Measurements from ENCODE around the gene CD300LD. TPM values are rescaled to one million over a fixed set of nuclear protein-coding genes. Genes with fewer than 3 reads are reported as not detected.
A peak's percentile ranks its signal among the peaks of the same experiment; 100 is the strongest.

CD300LD gene
- total RNA-seq, 1 donor from 2014 or later = not detected

DNA sequence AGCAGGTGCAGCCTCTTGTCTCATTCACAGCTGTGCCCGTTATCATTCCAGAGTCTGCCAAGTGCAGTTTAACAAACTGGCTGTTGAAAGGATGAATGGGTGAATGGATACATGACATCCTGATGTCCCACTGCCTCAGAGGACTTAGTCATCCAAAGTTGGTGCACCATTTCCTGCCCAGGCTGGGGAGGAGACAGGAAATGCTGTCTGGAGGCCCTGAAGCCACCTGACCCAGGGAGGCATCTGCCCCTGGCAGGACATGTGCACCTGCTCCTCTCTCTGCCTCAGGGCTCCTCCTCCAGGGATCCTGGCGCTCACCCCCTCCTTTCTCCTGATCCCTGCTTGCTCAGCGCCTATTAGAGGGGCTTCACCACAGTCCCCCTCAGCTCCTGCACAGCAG is 44.3 kb downstream of the CD300LD start:
- H3K9me3 Mint-ChIP-seq (ENCODE audit: unreplicated experiment) = peaks cover 4% of the 10 kb centered on the region
- peaks cover 21% of the 10 kb centered on the region for H3K27me3 Mint-ChIP-seq (ENCODE audit: unreplicated experiment)
- H3K27ac Mint-ChIP-seq (ENCODE audit: unreplicated experiment) = no peak overlapping the region
- no peaks in the 10 kb centered on the region for H3K4me1 Mint-ChIP-seq (ENCODE audit: low read depth, unreplicated experiment)
- no peaks in the 10 kb centered on the region for H3K36me3 Mint-ChIP-seq (ENCODE audit: unreplicated experiment)
- no peak for DNase-seq
- H3K4me3 Mint-ChIP-seq (ENCODE audit: unreplicated experiment) = no peak overlapping the region
- TF ChIP-seq, protein P1, sequence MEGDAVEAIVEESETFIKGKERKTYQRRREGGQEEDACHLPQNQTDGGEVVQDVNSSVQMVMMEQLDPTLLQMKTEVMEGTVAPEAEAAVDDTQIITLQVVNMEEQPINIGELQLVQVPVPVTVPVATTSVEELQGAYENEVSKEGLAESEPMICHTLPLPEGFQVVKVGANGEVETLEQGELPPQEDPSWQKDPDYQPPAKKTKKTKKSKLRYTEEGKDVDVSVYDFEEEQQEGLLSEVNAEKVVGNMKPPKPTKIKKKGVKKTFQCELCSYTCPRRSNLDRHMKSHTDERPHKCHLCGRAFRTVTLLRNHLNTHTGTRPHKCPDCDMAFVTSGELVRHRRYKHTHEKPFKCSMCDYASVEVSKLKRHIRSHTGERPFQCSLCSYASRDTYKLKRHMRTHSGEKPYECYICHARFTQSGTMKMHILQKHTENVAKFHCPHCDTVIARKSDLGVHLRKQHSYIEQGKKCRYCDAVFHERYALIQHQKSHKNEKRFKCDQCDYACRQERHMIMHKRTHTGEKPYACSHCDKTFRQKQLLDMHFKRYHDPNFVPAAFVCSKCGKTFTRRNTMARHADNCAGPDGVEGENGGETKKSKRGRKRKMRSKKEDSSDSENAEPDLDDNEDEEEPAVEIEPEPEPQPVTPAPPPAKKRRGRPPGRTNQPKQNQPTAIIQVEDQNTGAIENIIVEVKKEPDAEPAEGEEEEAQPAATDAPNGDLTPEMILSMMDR (IDR thresholded peaks at IDR 0.05; ENCODE audit: partially characterized antibody, unreplicated experiment) = no peak

DNA sequence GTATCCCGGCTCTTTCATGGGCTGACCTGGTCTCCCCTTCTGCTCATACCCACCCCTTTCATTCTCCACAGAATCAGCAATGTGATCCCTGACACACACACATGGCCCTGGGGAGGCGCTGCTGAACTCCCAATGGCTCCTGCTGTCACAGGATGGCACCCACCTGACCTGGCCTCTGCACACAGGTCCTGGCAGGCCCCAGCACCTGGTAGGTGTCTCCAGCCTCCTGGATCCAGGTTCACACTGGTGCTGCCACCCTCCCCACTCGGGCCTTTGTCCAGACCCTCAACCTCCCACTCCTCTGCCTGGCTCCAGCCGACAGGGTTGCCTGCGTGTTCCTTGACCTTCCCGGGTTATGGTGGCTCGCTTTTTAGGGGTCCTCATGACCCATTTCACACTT is 44.8 kb downstream of the CD300LD start:
- DNase-seq = no peak
- Mint-ChIP-seq H3K36me3 (ENCODE audit: unreplicated experiment) (no peaks in the 10 kb centered on the region), H3K27ac (ENCODE audit: unreplicated experiment) (no peak overlapping the region), H3K9me3 (ENCODE audit: unreplicated experiment) (peaks cover 4% of the 10 kb centered on the region), H3K4me1 (ENCODE audit: low read depth, unreplicated experiment) (no peaks in the 10 kb centered on the region), H3K4me3 (ENCODE audit: unreplicated experiment) (no peak overlapping the region), H3K27me3 (ENCODE audit: unreplicated experiment) (peaks cover 24% of the 10 kb centered on the region)
- TF ChIP-seq, protein P1 (IDR thresholded peaks at IDR 0.05; ENCODE audit: partially characterized antibody, unreplicated experiment) = no peak

DNA sequence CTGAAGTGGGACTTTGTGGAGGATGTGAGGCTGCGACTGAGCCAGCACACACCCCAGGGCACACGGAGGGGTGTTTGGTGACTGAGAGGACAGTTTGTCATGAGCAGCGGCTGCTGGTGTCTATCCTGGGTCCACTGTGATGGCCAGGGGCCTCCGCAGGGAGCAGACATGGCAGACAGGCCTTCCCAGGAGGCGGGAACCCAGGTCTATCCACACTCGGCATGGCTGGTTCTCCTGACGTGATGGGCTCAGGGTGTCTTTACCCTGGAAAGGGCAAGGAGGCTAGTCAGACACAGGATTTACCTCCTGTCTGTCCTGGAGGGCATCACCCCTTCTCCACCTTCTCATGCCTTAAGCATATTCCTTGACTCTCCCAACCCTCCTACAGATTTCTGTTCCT is 45.5 kb downstream of the CD300LD start:
- Mint-ChIP-seq H3K4me3 (ENCODE audit: unreplicated experiment) (no peak overlapping the region), H3K4me1 (ENCODE audit: low read depth, unreplicated experiment) (no peaks in the 10 kb centered on the region), H3K36me3 (ENCODE audit: unreplicated experiment) (no peaks in the 10 kb centered on the region), H3K27ac (ENCODE audit: unreplicated experiment) (no peak overlapping the region), H3K9me3 (ENCODE audit: unreplicated experiment) (peaks cover 4% of the 10 kb centered on the region), H3K27me3 (ENCODE audit: unreplicated experiment) (peaks cover 24% of the 10 kb centered on the region)
- no peak for DNase-seq
- TF ChIP-seq, protein P1 (IDR thresholded peaks at IDR 0.05; ENCODE audit: partially characterized antibody, unreplicated experiment) = no peak

DNA sequence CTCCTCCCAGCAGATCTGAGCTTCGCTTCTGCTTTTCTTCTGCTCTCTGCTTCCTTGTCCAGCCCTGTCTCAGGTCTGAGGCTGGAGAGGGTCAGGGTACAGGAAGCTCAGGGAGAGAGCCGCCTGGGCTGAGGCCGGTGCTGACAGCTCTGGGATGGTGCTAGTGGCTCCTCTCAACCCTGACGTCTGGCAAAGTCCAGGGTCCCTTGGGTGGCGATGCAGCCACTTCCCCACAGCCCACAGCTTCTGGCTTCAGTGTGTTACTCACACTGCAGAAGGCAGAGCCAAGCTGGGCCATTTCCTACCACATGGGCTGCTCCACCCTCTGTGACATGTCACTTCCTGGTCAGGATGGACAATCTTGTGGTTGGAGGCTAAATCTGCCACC is 46.2 kb downstream of the CD300LD start, which contains the start of gene CD300C:
Gene CD300C, minus strand, starts transcription at position 273 of the 388 bp plus-strand sequence. CDS start 333 bp downstream, outside the sequence.
- H3K27me3 Mint-ChIP-seq (ENCODE audit: unreplicated experiment) = peaks cover 21% of the 10 kb centered on the region
- no peak within 1 kb of the TSS for H3K4me3 Mint-ChIP-seq (ENCODE audit: unreplicated experiment)
- H3K27ac Mint-ChIP-seq (ENCODE audit: unreplicated experiment) = peak within 1 kb of the TSS; percentile 18
- H3K9me3 Mint-ChIP-seq (ENCODE audit: unreplicated experiment) = peaks cover 6% of the 10 kb centered on the region
- TF ChIP-seq, protein P1 (IDR thresholded peaks at IDR 0.05; ENCODE audit: partially characterized antibody, unreplicated experiment) = no peak
- H3K36me3 Mint-ChIP-seq (ENCODE audit: unreplicated experiment) = no peaks in the 10 kb centered on the region
- H3K4me1 Mint-ChIP-seq (ENCODE audit: low read depth, unreplicated experiment) = no peaks in the 10 kb centered on the region
- DNase-seq = no peak

DNA sequence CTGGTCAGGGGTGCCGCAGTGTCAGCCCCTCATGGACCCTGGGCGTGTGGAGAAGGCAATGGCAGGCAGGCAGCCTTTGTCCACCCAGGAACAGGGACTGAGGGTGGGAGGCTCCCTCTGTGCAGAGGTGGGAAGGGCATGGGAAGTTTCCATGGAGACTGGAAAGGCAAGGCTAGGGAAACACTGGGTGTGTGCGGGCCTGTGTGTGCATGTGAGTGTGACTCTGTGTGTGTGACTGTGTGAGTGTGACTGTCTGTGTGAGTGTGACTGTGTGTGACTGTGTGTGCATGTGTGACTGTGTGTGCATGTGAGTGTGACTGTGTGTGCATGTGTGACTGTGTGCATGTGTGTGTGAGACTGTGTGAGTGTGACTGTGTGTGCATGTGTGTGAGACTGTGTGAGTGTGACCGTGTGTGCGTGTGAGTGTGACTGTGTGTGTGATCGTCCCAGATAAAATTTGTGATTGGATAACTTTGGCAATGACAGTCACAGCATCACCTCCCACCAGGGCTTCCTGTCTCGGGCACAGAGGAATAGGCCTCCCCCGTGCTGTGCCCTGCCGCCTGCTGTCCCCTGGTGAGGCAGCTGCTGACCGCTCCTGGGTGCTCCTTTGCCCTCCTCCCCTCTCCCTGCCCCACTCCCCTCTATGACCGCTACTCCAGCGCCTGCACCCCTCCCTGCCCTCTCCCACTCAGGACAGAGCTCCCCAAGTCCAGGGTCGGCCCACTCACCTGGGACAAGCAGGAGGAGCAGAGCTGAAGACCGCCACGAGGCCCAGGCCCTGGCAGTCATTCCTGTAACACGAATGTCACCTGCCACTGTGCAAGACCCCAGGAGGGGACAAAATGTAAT is 46.9 kb downstream of the CD300LD start:
- Mint-ChIP-seq H3K4me3 (ENCODE audit: unreplicated experiment) (no peak overlapping the region), H3K9me3 (ENCODE audit: unreplicated experiment) (peaks cover 4% of the 10 kb centered on the region), H3K36me3 (ENCODE audit: unreplicated experiment) (no peaks in the 10 kb centered on the region), H3K27me3 (ENCODE audit: unreplicated experiment) (peaks cover 23% of the 10 kb centered on the region), H3K27ac (ENCODE audit: unreplicated experiment) (peak overlapping the region; percentile 18), H3K4me1 (ENCODE audit: low read depth, unreplicated experiment) (no peaks in the 10 kb centered on the region)
- TF ChIP-seq, protein P1 (IDR thresholded peaks at IDR 0.05; ENCODE audit: partially characterized antibody, unreplicated experiment) = no peak
- DNase-seq = no peak
